ENCODE results near the gene SCIN. TPM values are rescaled to one million over a fixed set of nuclear protein-coding genes. Genes with fewer than 3 reads are reported as not detected.

SCIN gene
- total RNA-seq, 2 experiments from 2014 or later = 1.6 to 1.7 TPM

Other genes with a start within 250 kb of the SCIN start
- gene VWDE, start 166.9 kb upstream of the SCIN start, total RNA-seq = 1 to 10 TPM; 3.2 to 3.5 TPM
- gene ARL4A, start 116.9 kb downstream of the SCIN start, total RNA-seq = 10 to 100 TPM; 13.9 to 14.9 TPM